GM13976 (cell line): Measurements from ENCODE around the gene SDK1.
"Not testable (repeated sequence)": the region's sequence is repeated elsewhere in the genome, so short reads cannot be mapped to it uniquely, and the experiment has no call there.

ENCODE experiments used
- DNase-seq: peaks from one replicate; pipeline ENCODE4 v3.0.0; 2012; ENCODE audit warnings: low spot score
- in situ Hi-C: fragments of 300-500 bp; cut with MboI; formaldehyde crosslinking; loops from one replicate; pipeline ENCODE4 v1.12.0; 2022; ENCODE audit warnings: low sequenced_read_pairs, mixed read lengths, inconsistent platforms; ENCODE audit not compliant: unreplicated experiment
- TF ChIP-seq, protein P1 (sequence below): IDR thresholded peaks from 2 replicates; pipeline ENCODE4 v1.5.1; 2012; ENCODE audit warnings: borderline replicate concordance, mild to moderate bottlenecking; ENCODE audit not compliant: insufficient read depth; ENCODE audit errors: extremely low read depth, missing control alignments, control extremely low read depth

SDK1 gene

DNA sequence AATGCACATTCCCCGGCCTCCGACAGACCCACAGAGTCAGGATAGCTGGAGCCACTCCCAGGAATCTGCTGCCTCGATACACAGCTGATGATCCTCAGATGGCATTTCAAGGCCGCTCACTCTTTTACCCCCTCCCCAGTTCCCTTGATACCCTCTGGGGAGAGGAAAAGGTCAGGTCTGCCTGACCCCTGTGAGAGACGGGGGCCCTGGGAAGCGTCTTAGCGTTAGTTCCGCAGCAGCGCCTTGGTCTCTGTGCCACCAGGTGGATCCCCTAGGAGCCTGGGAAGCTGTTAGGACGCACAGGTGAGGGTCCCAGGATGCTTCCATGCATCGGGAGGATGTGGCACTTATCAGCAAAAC is 960.5 kb downstream of the SDK1 start:
- in situ Hi-C loops: no loop called here
- TF ChIP-seq, protein P1, sequence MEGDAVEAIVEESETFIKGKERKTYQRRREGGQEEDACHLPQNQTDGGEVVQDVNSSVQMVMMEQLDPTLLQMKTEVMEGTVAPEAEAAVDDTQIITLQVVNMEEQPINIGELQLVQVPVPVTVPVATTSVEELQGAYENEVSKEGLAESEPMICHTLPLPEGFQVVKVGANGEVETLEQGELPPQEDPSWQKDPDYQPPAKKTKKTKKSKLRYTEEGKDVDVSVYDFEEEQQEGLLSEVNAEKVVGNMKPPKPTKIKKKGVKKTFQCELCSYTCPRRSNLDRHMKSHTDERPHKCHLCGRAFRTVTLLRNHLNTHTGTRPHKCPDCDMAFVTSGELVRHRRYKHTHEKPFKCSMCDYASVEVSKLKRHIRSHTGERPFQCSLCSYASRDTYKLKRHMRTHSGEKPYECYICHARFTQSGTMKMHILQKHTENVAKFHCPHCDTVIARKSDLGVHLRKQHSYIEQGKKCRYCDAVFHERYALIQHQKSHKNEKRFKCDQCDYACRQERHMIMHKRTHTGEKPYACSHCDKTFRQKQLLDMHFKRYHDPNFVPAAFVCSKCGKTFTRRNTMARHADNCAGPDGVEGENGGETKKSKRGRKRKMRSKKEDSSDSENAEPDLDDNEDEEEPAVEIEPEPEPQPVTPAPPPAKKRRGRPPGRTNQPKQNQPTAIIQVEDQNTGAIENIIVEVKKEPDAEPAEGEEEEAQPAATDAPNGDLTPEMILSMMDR: no peak
- no peak for DNase-seq

DNA sequence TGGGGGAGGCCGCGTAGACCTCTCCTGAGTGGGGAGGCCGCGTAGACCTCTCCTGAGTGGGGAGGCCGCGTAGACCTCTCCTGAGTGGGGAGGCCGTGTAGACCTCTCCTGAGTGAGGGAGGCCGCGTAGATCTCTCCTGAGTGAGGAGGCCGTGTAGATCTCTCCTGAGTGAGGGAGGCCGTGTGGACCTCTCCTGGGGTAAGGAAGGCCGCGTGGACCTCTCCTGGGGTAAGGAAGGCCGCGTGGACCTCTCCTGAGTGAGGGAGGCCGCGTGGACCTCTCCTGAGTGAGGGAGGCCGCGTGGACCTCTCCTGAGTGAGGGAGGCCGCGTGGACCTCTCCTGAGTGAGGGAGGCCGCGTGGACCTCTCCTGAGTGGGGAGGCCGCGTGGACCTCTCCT is 963.2 kb downstream of the SDK1 start:
- DNase-seq, in situ Hi-C loops: not testable (repeated sequence)

DNA sequence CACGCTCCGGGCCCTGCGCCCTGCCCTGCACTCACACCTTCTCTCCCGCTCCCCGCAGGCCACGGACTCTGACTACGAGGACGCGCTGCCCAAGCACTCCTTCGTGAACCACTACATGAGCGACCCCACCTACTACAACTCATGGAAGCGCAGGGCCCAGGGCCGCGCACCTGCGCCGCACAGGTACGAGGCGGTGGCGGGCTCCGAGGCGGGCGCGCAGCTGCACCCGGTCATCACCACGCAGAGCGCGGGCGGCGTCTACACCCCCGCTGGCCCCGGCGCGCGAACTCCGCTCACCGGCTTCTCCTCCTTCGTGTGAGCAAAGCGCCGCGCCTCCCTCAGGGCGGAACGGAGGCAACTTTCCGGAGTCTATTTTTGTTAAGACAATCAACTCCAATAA is 964.0 kb downstream of the SDK1 start:
- in situ Hi-C loops: no loop called here
- DNase-seq: no peak
- TF ChIP-seq, protein P1: no peak

DNA sequence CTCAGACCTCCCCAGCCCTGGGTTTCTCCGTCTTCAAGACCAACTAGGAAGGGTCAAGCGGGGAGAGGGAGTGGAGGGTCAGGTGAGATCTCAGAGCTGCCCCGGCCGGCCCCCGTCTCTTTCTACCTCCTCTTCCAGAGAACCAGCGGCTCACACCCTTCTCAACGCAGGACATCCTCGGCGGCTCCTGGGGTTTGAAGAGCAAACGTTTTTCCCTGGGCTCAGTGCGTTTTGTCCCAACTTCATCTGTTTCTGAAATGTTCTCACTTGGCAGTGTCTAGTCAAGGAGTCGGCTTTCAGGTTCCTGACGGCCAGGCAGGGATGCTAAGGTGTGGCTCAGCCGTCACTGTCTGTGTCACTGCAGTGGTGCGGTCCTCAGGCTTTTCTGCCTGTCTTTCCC is 964.6 kb downstream of the SDK1 start:
- in situ Hi-C loops: no loop called here
- no peak for DNase-seq
- TF ChIP-seq, protein P1: no peak

DNA sequence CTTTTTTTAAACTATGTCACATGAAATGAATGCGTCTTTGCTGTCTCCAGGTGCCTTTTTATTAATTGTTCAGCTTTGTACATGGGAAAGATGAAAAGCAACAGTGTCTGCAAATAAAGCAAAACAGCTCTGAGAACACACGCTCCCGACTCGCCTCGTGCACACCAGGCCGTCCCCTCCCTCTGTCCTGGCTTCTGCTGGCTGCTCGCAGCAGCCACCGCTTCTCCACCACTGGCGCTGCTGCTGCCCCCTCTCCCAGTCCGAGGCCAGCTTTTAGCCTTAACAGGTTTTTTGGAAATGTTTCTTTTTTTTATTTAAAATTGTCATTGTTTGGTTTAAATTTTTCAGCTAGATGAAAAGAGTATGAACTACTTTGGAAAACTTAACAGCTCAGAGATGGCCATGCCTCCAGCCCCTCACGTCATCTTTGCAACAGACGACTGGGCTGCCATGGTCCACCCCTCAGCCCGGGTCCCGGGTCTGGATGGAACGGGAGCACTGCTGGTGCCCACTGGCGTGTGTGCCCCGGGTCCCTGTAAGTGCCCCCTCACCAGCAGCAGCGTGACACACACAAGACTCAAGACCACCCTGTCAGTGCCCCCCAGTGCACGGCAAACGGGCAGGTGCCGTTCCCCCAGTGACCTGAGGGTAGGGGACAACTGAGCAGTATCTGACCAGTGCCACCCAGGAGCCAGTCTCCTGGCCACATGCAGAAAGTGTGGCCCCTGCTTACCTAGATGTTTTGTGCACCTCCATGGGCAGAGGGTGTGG is 965.4 kb downstream of the SDK1 start:
- in situ Hi-C loops: no loop called here
- no peak for DNase-seq
- TF ChIP-seq, protein P1: no peak

DNA sequence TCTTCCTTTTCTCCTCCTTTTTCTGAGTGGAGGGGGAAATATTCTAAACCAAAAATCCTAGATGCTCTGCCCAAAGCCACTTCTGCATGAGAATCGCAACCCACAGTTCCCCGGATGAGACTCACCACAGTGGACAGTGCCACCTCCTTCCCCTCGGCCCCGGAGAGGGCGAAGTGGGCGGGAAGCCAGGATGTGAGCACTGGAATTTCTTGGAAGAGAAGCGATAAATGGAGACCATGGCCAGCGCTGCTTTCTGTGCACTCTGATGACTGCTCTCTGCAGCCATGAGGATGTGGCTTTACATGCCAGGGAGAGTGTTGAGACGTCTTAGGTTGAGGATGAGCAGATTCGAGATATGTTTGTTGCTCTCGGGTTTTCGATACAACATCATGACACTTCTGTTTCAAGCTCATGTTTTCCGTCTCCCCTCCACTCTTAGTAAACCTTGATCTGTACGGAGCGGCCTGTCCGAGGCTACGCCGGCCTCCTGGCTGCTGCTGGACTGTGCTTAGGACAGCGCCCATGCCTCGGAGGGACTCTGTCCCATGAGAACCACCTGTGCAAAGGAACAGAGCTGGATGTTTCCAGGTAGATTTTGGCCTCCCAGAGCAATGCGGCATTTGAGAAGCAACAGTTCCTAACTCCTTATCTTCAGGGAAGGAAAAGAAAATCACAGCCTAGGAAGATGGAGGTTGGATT is 966.4 kb downstream of the SDK1 start:
- TF ChIP-seq, protein P1: no peak
- no peak for DNase-seq
- in situ Hi-C loops: no loop called here
